ENCODE data around the gene SIRT6. TPM values are rescaled to one million over a fixed set of nuclear protein-coding genes. Genes with fewer than 3 reads are reported as not detected.

The SIRT6 gene
- total RNA-seq, 1 experiment from 2014 or later = 33.2 TPM

DNA sequence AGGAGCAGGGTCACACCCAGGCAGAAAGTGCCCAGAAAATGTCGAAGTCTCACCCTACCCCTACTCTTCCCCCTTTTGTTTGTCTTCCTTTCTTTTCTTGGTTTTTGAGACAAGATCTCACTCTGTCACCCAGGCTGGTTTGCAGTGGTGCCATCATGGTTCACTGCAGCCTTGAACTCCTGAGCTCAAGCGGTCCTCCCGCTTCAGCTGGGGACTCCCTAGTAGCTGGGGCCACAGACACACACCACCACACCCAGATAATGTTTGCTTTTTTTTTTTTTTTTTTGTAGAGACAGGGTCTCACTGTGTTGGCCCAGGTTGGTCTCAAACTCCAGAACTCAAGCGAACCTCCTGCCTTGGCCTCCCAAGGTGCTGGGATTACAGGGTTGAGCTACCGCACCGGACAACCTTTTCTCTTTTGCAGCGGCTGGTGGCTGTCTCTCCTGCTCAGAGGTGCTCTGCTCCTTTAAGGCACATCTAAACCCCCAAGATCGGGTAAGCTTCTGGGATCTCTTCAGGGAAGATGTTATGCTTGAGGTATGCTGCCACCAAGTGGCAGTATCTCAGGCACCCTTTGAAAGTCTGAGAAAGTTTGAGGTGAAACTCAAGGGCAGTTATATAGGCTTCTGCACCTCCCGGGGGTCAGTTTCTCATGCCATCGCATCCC is 24.6 kb upstream of the SIRT6 start:
- peak; percentile 32 for DNase-seq (ENCODE audit: unreplicated experiment)
- Mint-ChIP-seq H3K4me3 (ENCODE audit: unreplicated experiment) (no peak overlapping the region), H3K36me3 (ENCODE audit: insufficient read depth, unreplicated experiment) (no peaks in the 10 kb centered on the region), H3K9me3 (ENCODE audit: unreplicated experiment) (no peaks in the 10 kb centered on the region), H3K27me3 (ENCODE audit: insufficient read depth, unreplicated experiment) (peaks cover 3% of the 10 kb centered on the region), H3K27ac (ENCODE audit: low read depth, unreplicated experiment) (no peak overlapping the region), H3K4me1 (ENCODE audit: insufficient read depth, unreplicated experiment) (peaks cover 10% of the 10 kb centered on the region)
- ChIA-PET POLR2A (no interaction called here), CTCF (interaction anchor here (0.6 to 0.9 kb wide), 2 partner anchors 16 to 24 kb away, joined by 3 read pairs; no protein-coding TSS in a partner anchor)
- BruUV-seq (replicated peaks) = no TSS peak
- intact Hi-C loops (cut with micrococcal nuclease) = loop anchor here (10.0 kb wide), 1 partner anchor 142 kb away; the partner anchor contains the start of gene ZBTB7A
- TF ChIP-seq, protein P1, sequence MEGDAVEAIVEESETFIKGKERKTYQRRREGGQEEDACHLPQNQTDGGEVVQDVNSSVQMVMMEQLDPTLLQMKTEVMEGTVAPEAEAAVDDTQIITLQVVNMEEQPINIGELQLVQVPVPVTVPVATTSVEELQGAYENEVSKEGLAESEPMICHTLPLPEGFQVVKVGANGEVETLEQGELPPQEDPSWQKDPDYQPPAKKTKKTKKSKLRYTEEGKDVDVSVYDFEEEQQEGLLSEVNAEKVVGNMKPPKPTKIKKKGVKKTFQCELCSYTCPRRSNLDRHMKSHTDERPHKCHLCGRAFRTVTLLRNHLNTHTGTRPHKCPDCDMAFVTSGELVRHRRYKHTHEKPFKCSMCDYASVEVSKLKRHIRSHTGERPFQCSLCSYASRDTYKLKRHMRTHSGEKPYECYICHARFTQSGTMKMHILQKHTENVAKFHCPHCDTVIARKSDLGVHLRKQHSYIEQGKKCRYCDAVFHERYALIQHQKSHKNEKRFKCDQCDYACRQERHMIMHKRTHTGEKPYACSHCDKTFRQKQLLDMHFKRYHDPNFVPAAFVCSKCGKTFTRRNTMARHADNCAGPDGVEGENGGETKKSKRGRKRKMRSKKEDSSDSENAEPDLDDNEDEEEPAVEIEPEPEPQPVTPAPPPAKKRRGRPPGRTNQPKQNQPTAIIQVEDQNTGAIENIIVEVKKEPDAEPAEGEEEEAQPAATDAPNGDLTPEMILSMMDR (IDR thresholded peaks at IDR 0.05; ENCODE audit: unreplicated experiment) = no peak

DNA sequence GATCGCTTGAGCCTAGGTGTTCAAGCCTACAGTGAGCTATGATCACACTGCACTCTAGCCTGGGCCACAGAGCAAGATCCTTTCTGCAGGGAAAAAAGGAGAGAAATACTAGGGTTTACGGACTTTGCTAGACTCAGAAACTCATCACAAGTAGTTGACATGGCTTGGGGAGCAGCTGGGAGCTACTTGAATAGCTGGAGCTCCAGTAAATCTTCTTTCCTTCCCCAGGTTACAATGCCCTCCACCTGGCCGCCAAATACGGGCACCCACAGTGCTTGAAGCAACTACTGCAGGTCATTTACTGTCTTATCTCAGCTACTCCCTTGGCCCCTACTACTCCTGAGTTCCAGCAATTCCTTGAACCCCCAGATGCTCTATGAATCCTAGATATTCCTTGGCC is 19.4 kb upstream of the SIRT6 start:
- intact Hi-C loops (cut with micrococcal nuclease) = loop anchor here (5.0 to 10.0 kb wide), 2 partner anchors 137 to 349 kb away; partner anchors contain the start of gene ZBTB7A
- H3K27me3 Mint-ChIP-seq (ENCODE audit: insufficient read depth, unreplicated experiment) = peaks cover 46% of the 10 kb centered on the region
- DNase-seq (ENCODE audit: unreplicated experiment) = no peak
- POLR2A ChIA-PET = interaction anchor here (1.2 to 2.2 kb wide), 3 partner anchors 15 to 217 kb away, joined by 3 to 14 read pairs (median 8); partner anchors contain the start of gene EEF2
- H3K4me3 Mint-ChIP-seq (ENCODE audit: unreplicated experiment) = no peak overlapping the region
- H3K27ac Mint-ChIP-seq (ENCODE audit: low read depth, unreplicated experiment) = no peak overlapping the region
- peaks cover 10% of the 10 kb centered on the region for H3K9me3 Mint-ChIP-seq (ENCODE audit: unreplicated experiment)
- TF ChIP-seq, protein P1 (IDR thresholded peaks at IDR 0.05; ENCODE audit: unreplicated experiment) = no peak
- H3K4me1 Mint-ChIP-seq (ENCODE audit: insufficient read depth, unreplicated experiment) = peaks cover 16% of the 10 kb centered on the region
- BruUV-seq (replicated peaks) = no TSS peak
- CTCF ChIA-PET = interaction anchor here (0.6 to 2.6 kb wide), 10 partner anchors 14 to 794 kb away, joined by 3 to 16 read pairs (median 5); partner anchors contain the start of gene EEF2
- H3K36me3 Mint-ChIP-seq (ENCODE audit: insufficient read depth, unreplicated experiment) = no peaks in the 10 kb centered on the region

DNA sequence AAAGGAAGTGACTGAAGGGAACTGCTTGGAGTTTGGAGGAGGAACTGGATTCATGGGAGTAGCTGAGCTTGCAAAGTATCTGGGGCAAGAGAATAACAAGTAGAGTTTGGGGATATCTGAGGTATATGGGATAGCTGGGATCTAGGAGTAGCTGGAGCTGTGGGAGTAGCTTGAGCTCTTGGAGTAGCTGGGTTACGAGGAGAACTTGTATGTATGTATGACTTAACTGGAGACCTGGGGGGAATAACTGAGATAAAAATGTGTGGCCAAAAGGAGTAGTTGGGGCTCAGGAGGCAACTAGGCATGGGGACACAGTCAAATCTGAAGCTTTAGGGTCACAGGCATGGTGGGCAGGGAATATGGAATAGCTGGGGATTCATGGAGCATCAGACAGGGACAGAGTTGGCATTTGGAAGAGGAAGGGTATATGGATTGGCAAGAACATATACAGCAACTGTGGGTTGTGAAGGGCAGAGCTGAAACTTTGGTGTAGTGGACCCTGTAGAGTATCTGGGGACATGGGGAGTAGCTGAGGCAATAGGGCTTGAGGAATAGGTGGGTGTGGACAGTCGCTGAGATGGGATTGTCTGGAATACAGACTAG is 18.7 kb upstream of the SIRT6 start:
- ChIA-PET POLR2A (interaction anchor here (0.5 to 2.2 kb wide), 3 partner anchors 213 to 701 kb away, joined by 3 to 14 read pairs (median 8); partner anchors contain the start of genes DOHH and EEF2), CTCF (interaction anchor here (0.6 to 2.6 kb wide), 7 partner anchors 14 to 439 kb away, joined by 3 to 16 read pairs (median 4); partner anchors contain the start of gene EEF2)
- no peak overlapping the region for H3K27ac Mint-ChIP-seq (ENCODE audit: low read depth, unreplicated experiment)
- intact Hi-C loops (cut with micrococcal nuclease) = loop anchor here (5.0 to 10.0 kb wide), 2 partner anchors 136 to 349 kb away; partner anchors contain the start of gene ZBTB7A
- H3K36me3 Mint-ChIP-seq (ENCODE audit: insufficient read depth, unreplicated experiment) = no peaks in the 10 kb centered on the region
- no TSS peak for BruUV-seq (replicated peaks)
- peaks cover 16% of the 10 kb centered on the region for H3K4me1 Mint-ChIP-seq (ENCODE audit: insufficient read depth, unreplicated experiment)
- TF ChIP-seq, protein P1 (IDR thresholded peaks at IDR 0.05; ENCODE audit: unreplicated experiment) = no peak
- no peak overlapping the region for H3K4me3 Mint-ChIP-seq (ENCODE audit: unreplicated experiment)
- DNase-seq (ENCODE audit: unreplicated experiment) = no peak
- H3K27me3 Mint-ChIP-seq (ENCODE audit: insufficient read depth, unreplicated experiment) = peaks cover 49% of the 10 kb centered on the region
- peaks cover 10% of the 10 kb centered on the region for H3K9me3 Mint-ChIP-seq (ENCODE audit: unreplicated experiment)

All from MCF 10A (cell line).